DMS53 (cell line): ENCODE measurements around the gene SH2D6.
"Not testable (repeated sequence)": the region's sequence is repeated elsewhere in the genome, so short reads cannot be mapped to it uniquely, and the experiment has no call there.

ENCODE experiments used
- DNase-seq: peaks from one replicate; lab custom pipeline; 2025; lab: John Stamatoyannopoulos, UW

The SH2D6 gene

GRCh38 chr2:85470850-85471800 is 52.6 kb downstream of the SH2D6 start:
- no peak for DNase-seq

DNA sequence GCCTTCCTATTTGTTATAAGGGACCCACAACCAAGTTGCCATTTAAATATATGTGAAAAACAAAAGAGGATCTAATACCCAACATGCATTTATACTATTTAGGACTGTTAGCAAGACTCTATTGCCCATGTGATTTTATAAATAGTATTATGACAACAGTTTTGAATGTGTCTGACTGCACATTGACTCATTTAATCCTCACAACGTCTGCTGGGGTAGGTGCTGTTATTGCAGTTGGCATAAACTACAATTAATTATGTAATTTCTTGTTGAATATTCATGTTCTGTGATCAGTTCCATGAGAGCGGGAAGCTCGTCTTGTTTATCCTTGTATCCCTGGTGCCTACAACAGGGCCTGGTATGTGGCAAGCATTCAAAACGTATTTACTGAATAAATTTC is 53.7 kb downstream of the SH2D6 start:
- DNase-seq, result no peak

DNA sequence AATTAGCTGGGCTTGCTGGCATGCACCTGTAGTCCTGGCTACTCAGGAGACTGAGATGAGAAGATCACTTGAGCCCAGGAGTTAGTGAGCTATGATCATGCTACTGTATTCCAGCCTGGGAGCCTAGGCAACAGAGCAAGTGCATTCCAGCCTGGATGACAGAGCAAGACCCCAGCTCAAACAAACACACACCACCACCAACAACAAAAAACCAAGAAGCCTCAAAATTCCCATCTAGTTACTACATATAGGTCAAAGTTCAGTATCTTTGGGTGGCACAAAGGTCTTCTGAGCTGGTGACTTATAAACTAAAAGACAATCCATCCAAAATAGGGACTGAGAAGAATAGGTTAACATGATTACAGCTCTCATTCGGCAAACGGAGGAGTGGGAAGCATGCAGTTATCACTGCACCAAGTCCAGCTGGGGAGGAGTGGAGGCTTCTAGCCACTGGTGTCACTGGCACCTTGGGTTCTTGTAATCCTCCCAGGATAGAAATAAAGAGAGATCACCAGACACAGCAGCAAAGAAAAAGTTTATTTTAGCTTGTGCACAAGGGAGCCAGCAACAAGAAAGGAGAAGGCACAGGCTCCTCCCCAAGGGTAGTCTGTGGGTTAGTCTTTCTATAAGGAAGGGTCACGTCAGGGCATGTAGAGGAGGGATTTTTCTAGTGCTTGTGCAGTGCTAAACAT is 57.4 kb downstream of the SH2D6 start:
- no peak for DNase-seq

DNA sequence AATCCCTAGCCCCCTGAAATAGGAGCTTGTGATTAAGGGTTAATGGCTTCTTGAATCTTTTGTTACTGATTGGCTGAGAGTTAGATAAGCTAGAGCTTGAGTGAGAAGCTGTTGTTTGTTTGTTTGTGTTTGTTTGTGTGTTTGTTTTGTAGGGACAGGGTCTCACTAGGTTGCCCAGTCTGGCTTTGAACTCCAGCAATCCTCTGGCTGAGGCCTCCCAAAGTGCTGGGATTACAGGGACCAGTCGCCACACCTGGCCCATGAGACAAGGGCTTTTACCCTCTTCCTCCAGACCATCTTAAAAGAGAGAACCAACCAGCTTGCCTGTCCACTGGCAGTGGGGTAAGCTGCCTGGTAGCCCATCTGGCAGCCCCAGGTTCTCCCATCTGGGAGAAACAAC is 58.1 kb downstream of the SH2D6 start:
- DNase-seq, result no peak

DNA sequence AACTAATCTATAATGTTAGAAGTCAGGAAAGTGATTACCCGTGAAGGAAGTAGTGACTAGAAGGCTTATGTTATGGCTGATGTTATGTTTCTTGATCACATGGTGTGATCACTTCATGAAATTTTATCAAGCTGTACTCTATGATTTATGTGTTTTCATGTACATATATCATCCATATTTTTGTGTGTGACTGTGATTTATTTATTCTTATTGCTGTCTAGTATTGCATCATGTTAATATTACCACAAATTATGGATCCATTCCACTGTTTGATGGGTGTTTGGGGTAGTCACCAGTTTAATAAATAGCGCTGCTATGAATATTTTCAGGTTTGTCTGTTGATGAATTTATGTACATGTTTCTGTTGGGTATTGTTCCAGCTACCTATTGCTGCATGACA is 59.4 kb downstream of the SH2D6 start:
- DNase-seq, result no peak

GRCh38 chr2:85481818-85482777 is 63.6 kb downstream of the SH2D6 start:
- no peak for DNase-seq

- not testable (repeated sequence) for DNase-seq
These were observed 66.1 kb downstream of the SH2D6 start for GRCh38 chr2:85484615-85485014.

DNA sequence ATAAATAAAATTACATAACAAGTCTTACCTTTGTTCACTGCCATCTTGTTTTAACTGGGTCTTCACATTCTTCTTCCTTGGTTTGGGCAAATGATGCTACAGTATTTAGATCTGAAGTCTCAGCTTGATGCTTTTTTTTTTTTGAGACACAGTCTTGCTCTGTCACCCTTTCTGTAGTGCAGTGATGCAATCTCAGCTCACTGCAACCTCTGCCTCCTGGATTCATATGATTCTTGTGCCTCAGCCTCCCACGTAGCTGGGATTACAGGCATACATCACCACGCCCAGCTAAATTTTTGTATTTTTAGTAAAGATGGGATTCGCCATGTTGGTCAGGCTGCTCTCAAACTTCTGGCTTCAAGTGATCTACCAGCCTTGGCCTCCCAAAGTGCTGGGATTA is 67.3 kb downstream of the SH2D6 start:
- no peak for DNase-seq
